ENCODE measurements around the gene EXOC6B. TPM values are rescaled to one million over a fixed set of nuclear protein-coding genes. Genes with fewer than 3 reads are reported as not detected.

Gene EXOC6B
- total RNA-seq, 1 experiment from 2014 or later, result 34.3 TPM

DNA sequence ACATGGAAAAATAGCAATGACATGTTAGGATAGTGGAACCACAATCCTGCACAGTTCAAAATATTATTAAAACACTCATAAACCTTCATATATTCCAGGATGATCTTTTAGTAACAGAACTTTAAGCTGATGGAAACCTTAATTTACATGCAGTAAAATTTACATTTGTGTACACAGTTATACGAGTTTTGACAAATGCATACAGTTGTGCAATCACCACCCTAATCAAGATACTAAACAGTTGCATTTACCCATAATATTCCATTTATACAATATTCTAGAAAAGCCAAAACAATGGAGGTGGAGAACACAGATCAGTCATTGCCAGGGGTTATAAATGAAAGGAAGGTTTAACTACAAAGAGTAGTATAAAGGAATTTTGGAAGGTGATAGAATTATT lies 117.6 kb downstream of the EXOC6B start:
- Histone ChIP-seq H3K36me3 (ENCODE audit: low read depth) (peaks cover 10% of the 10 kb centered on the region; the same call in 1 of the 2 replicates), H3K9me2 (ENCODE audit: insufficient read depth) (no peaks in the 10 kb centered on the region), H3K79me2 (ENCODE audit: low read depth) (no peaks in the 10 kb centered on the region; the same call in 1 of the 2 replicates), H3K27me3 (ENCODE audit: insufficient read depth, low read depth) (no peaks in the 10 kb centered on the region), H4K20me1 (ENCODE audit: insufficient read depth) (0 out of 2 replicates have a peak, but pooled peaks cover 4% of the 10 kb centered on the region), H3K9me3 (ENCODE audit: insufficient read depth, low read depth) (no peaks in the 10 kb centered on the region), H3K4me1 (replicated peaks; ENCODE audit: insufficient read depth) (no peaks in the 10 kb centered on the region), H3F3A (ENCODE audit: insufficient read depth, low read depth) (no peaks in the 10 kb centered on the region), H2AFZ (no peak overlapping the region), H3K27ac (no peak overlapping the region), H3K4me3 (no peak overlapping the region), H3K4me2 (no peak overlapping the region)
- CTCF ChIA-PET, result interaction anchor here (0.5 to 0.6 kb wide), 2 partner anchors 459 to 876 kb away, joined by 5 to 7 read pairs; no protein-coding TSS in a partner anchor
- DNase-seq, result no peak
- TF ChIP-seq EZH2 (IDR thresholded peaks at IDR 0.05; ENCODE audit: low read depth), result no peak
- TF ChIP-seq, protein P1, sequence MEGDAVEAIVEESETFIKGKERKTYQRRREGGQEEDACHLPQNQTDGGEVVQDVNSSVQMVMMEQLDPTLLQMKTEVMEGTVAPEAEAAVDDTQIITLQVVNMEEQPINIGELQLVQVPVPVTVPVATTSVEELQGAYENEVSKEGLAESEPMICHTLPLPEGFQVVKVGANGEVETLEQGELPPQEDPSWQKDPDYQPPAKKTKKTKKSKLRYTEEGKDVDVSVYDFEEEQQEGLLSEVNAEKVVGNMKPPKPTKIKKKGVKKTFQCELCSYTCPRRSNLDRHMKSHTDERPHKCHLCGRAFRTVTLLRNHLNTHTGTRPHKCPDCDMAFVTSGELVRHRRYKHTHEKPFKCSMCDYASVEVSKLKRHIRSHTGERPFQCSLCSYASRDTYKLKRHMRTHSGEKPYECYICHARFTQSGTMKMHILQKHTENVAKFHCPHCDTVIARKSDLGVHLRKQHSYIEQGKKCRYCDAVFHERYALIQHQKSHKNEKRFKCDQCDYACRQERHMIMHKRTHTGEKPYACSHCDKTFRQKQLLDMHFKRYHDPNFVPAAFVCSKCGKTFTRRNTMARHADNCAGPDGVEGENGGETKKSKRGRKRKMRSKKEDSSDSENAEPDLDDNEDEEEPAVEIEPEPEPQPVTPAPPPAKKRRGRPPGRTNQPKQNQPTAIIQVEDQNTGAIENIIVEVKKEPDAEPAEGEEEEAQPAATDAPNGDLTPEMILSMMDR (conservative IDR thresholded peaks at IDR 0.05), result no peak
- BruUV-seq (replicated peaks), result no TSS peak
- POLR2A ChIA-PET (ENCODE audit: unreplicated experiment), result interaction anchor here (0.6 kb wide), 1 partner anchor 505 kb away, joined by 11 read pairs; no protein-coding TSS in a partner anchor
- intact Hi-C loops (cut with micrococcal nuclease; ENCODE audit: unreplicated experiment), result no loop called here

DNA sequence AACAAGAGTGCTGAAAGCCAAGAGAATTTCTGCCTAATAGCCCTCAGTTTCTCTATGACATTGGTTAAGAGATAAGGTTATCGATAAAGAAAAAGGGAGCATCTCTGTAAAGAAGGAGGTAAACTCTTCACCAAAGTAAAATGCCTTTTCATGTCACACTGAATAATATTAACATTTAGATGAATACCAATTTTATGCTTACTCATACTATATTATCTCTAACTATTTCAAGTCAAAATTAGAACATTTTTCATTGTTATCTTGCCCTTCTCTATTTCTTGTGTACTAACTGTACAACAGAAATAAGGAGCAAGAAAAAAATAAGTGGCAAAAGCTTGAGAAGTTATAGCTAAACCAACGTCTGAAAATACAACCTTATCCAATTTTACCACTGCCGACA lies 127.5 kb downstream of the EXOC6B start:
- ChIA-PET CTCF (no interaction called here), POLR2A (ENCODE audit: unreplicated experiment) (interaction anchor here (0.7 kb wide), 1 partner anchor 39 kb away, joined by 6 read pairs; no protein-coding TSS in a partner anchor)
- Histone ChIP-seq H3K27me3 (ENCODE audit: insufficient read depth, low read depth) (no peaks in the 10 kb centered on the region), H3F3A (ENCODE audit: insufficient read depth, low read depth) (no peaks in the 10 kb centered on the region), H4K20me1 (ENCODE audit: insufficient read depth) (no peaks in the 10 kb centered on the region), H2AFZ (no peak overlapping the region), H3K36me3 (ENCODE audit: low read depth) (no peaks in the 10 kb centered on the region), H3K79me2 (ENCODE audit: low read depth) (no peaks in the 10 kb centered on the region), H3K9me2 (ENCODE audit: insufficient read depth) (no peaks in the 10 kb centered on the region), H3K27ac (no peak overlapping the region), H3K4me2 (no peak overlapping the region), H3K9me3 (ENCODE audit: insufficient read depth, low read depth) (peaks cover 5% of the 10 kb centered on the region; the same call in 1 of the 2 replicates), H3K4me3 (no peak overlapping the region), H3K4me1 (replicated peaks; ENCODE audit: insufficient read depth) (peaks cover 16% of the 10 kb centered on the region)
- no peak for DNase-seq
- BruUV-seq (replicated peaks), result no TSS peak
- TF ChIP-seq EZH2 (IDR thresholded peaks at IDR 0.05; ENCODE audit: low read depth), result no peak
- TF ChIP-seq, protein P1 (conservative IDR thresholded peaks at IDR 0.05), result no peak
- intact Hi-C loops (cut with micrococcal nuclease; ENCODE audit: unreplicated experiment), result no loop called here

DNA sequence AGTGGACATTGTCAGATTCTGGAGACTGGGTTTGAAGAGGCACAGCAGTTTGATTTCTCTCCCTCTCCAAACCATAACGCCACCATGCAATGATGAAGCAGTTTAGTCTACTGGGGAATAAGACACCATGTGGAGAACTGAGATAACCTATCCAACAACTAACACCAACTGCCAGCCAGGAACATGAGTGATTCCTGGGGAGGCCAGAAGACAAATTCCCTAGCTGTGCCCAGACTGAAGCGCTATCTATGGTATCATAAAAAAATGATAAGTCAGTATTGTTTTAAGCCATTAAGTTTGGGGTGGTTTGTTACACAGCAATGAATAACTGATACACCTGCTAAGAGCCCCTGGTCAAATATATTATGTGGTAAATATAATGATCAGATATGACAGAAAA lies 129.3 kb downstream of the EXOC6B start:
- H3K9me3 ChIP-seq (ENCODE audit: insufficient read depth, low read depth), result peaks cover 5% of the 10 kb centered on the region; the same call in 1 of the 2 replicates
- no peak overlapping the region for H3K4me3 ChIP-seq
- CTCF ChIA-PET, result no interaction called here
- POLR2A ChIA-PET (ENCODE audit: unreplicated experiment), result no interaction called here
- intact Hi-C loops (cut with micrococcal nuclease; ENCODE audit: unreplicated experiment), result no loop called here
- BruUV-seq (replicated peaks), result no TSS peak
- no peaks in the 10 kb centered on the region for H3K9me2 ChIP-seq (ENCODE audit: insufficient read depth)
- TF ChIP-seq, protein P1 (conservative IDR thresholded peaks at IDR 0.05), result no peak
- no peak for TF ChIP-seq EZH2 (IDR thresholded peaks at IDR 0.05; ENCODE audit: low read depth)
- no peaks in the 10 kb centered on the region for H3K36me3 ChIP-seq (ENCODE audit: low read depth)
- no peak overlapping the region for H3K4me2 ChIP-seq
- peaks cover 16% of the 10 kb centered on the region for H3K4me1 ChIP-seq (replicated peaks; ENCODE audit: insufficient read depth)
- no peak overlapping the region for H2AFZ ChIP-seq
- H3K79me2 ChIP-seq (ENCODE audit: low read depth), result no peaks in the 10 kb centered on the region
- H3K27me3 ChIP-seq (ENCODE audit: insufficient read depth, low read depth), result no peaks in the 10 kb centered on the region
- DNase-seq, result no peak
- H4K20me1 ChIP-seq (ENCODE audit: insufficient read depth), result no peaks in the 10 kb centered on the region
- H3K27ac ChIP-seq, result no peak overlapping the region
- H3F3A ChIP-seq (ENCODE audit: insufficient read depth, low read depth), result no peaks in the 10 kb centered on the region
